ENCODE measurements around the gene GCAT. TPM values are rescaled to one million over a fixed set of nuclear protein-coding genes. Genes with fewer than 3 reads are reported as not detected.

The GCAT gene
- polyA plus RNA-seq, 3 donors = 0.56 to 1.9 (median 1.1) TPM

GRCh38 chr22:37776639-37777005, 31.1 kb upstream of the GCAT start:
- no peak overlapping the region for H3K4me2 ChIP-seq (replicated peaks; ENCODE audit: extremely low read depth, low read length, poor library complexity, severe bottlenecking)
- Mint-ChIP-seq H3K4me1 (no peaks in the 10 kb centered on the region), H3K27ac (no peak overlapping the region), H3K36me3 (peaks cover 30 to 37% of the 10 kb centered on the region in 2 donors), H3K9me3 (no peaks in the 10 kb centered on the region), H3K4me3 (no peak overlapping the region), H3K27me3 (ENCODE audit: low read depth in 3 of 3) (peaks cover 0 to 3% (median 1%) of the 10 kb centered on the region in 3 donors)
- WGBS (ENCODE audit: insufficient coverage) = 94% methylated on average over 9 of the region's 10 CpGs
- H3K9ac ChIP-seq (ENCODE audit: insufficient read depth, low read length, poor library complexity, severe bottlenecking) = no peak overlapping the region
- no peak for DNase-seq
- intact Hi-C loops (cut with micrococcal nuclease) = no loop called here
- no peak for TF ChIP-seq CTCF (IDR thresholded peaks at IDR 0.05)
- H3K79me2 ChIP-seq (ENCODE audit: insufficient read depth, low read length) = no peaks in the 10 kb centered on the region
- peaks cover 31 to 35% of the 10 kb centered on the region in 2 donors for H3K36me3 ChIP-seq (replicated peaks in 1 of 2; ENCODE audit: control insufficient read depth in 1 of 2, insufficient read depth in 2 of 2, low read length in 2 of 2)
- H2AFZ ChIP-seq (ENCODE audit: insufficient read depth, low read depth, low read length, poor library complexity, severe bottlenecking) = no peak overlapping the region
- H4K20me1 ChIP-seq (ENCODE audit: insufficient read depth, low read length) = no peaks in the 10 kb centered on the region
- no peak overlapping the region for H3K27ac ChIP-seq (ENCODE audit: low read depth in 1 of 2, low read length in 2 of 2)
- H3K27me3 ChIP-seq (ENCODE audit: control insufficient read depth in 2 of 2, insufficient read depth in 2 of 2, low read length in 2 of 2) = no peaks in the 10 kb centered on the region
- H3K4me3 ChIP-seq (replicated peaks in 1 of 3; ENCODE audit: low read depth in 2 of 3, low read length in 3 of 3) = no peak overlapping the region
- no peaks in the 10 kb centered on the region for H3K9me3 ChIP-seq (replicated peaks in 1 of 2; ENCODE audit: control insufficient read depth in 1 of 2, insufficient read depth in 1 of 2, low read length in 2 of 2)
- H3K4me1 ChIP-seq (ENCODE audit: control insufficient read depth in 1 of 2, insufficient read depth in 2 of 2, low read length in 2 of 2) = no peaks in the 10 kb centered on the region

GRCh38 chr22:37777122-37777687, 30.5 kb upstream of the GCAT start:
- H3K4me1 ChIP-seq (ENCODE audit: control insufficient read depth in 1 of 2, insufficient read depth in 2 of 2, low read length in 2 of 2) = no peaks in the 10 kb centered on the region

More at GRCh38 chr22:37777122-37777687, 30.5 kb upstream of the GCAT start:
- 77% methylated on average over 10 of the region's 11 CpGs for WGBS (ENCODE audit: insufficient coverage)
- peaks cover 0 to 5% (median 1%) of the 10 kb centered on the region in 3 donors for H3K27me3 Mint-ChIP-seq (ENCODE audit: low read depth in 3 of 3)
- Histone ChIP-seq H3K27ac (ENCODE audit: low read depth in 1 of 2, low read length in 2 of 2) (no peak overlapping the region), H3K27me3 (ENCODE audit: control insufficient read depth in 2 of 2, insufficient read depth in 2 of 2, low read length in 2 of 2) (no peaks in the 10 kb centered on the region), H3K9me3 (replicated peaks in 1 of 2; ENCODE audit: control insufficient read depth in 1 of 2, insufficient read depth in 1 of 2, low read length in 2 of 2) (no peaks in the 10 kb centered on the region), H4K20me1 (ENCODE audit: insufficient read depth, low read length) (no peaks in the 10 kb centered on the region), H3K36me3 (replicated peaks in 1 of 2; ENCODE audit: control insufficient read depth in 1 of 2, insufficient read depth in 2 of 2, low read length in 2 of 2) (peaks cover 25 to 29% of the 10 kb centered on the region in 2 donors), H3K79me2 (ENCODE audit: insufficient read depth, low read length) (no peaks in the 10 kb centered on the region), H2AFZ (ENCODE audit: insufficient read depth, low read depth, low read length, poor library complexity, severe bottlenecking) (no peak overlapping the region), H3K4me3 (replicated peaks in 1 of 3; ENCODE audit: low read depth in 2 of 3, low read length in 3 of 3) (no peak overlapping the region), H3K9ac (ENCODE audit: insufficient read depth, low read length, poor library complexity, severe bottlenecking) (no peak overlapping the region), H3K4me2 (replicated peaks; ENCODE audit: extremely low read depth, low read length, poor library complexity, severe bottlenecking) (no peak overlapping the region)
- no peak for TF ChIP-seq CTCF (IDR thresholded peaks at IDR 0.05)
- peaks cover 24 to 31% of the 10 kb centered on the region in 2 donors for H3K36me3 Mint-ChIP-seq
- H3K4me1 Mint-ChIP-seq = no peaks in the 10 kb centered on the region
- H3K9me3 Mint-ChIP-seq = no peaks in the 10 kb centered on the region
- intact Hi-C loops (cut with micrococcal nuclease) = no loop called here
- no peak for DNase-seq
- H3K4me3 Mint-ChIP-seq = no peak overlapping the region
- H3K27ac Mint-ChIP-seq = no peak overlapping the region
